ENCODE data around the gene OXGR1.

Gene OXGR1

DNA sequence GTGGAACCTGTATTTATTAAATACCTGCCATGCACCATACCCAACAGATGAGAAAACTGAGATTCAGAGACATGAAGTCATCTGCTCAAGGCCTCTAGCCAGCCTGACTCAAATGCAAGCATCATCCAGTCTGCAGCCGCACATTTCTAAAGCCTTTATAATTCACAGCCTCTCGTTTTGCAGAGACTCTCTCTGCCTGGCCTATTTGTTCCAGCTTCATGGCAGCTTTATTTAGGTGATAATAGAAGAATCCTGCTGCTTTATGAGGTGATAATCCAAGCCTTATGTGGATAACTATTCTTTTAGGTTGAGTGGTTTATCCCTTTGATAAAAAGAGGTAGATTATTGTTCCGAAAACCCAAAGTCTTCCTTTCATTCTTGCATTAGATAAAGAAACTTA is 58.4 kb downstream of the OXGR1 start:
- no peaks in the 10 kb centered on the region for H3K27me3 ChIP-seq (replicated peaks; ENCODE audit: control insufficient read depth, insufficient read depth, low read length)

More for the DNA sequence above, 58.4 kb downstream of the OXGR1 start:
- no peak for DNase-seq (ENCODE audit: extremely low read depth, insufficient read length)
- Histone ChIP-seq H3K4me3 (replicated peaks; ENCODE audit: low read depth, low read length) (no peak overlapping the region), H3K36me3 (ENCODE audit: control insufficient read depth, insufficient read depth, low read length) (no peaks in the 10 kb centered on the region)
- no peak for TF ChIP-seq CTCF (IDR thresholded peaks at IDR 0.05; ENCODE audit: insufficient read depth, low read length, poor library complexity, severe bottlenecking)

Data from GM06990 (cell line).